GM19193 (cell line): ENCODE measurements around the gene SHANK2.

Experiments used
- POLR2A ChIP-seq: IDR thresholded peaks from 4 replicates; pipeline ENCODE4 v1.6.1; 2011; ENCODE audit not compliant: insufficient read depth, insufficient read length; ENCODE audit errors: extremely low read depth

The SHANK2 gene

GRCh38 chr11:71252269-71252769 is at the start of gene SHANK2:
Gene SHANK2 (minus strand): TSS chr11:71252577. CDS start chr11:71147326, 105,251 bp downstream.
- no peak for TF ChIP-seq POLR2A

- TF ChIP-seq POLR2A, result no peak
Measured at GRCh38 chr11:71301858-71302533, 49.6 kb upstream of the SHANK2 start.

GRCh38 chr11:71301046-71301857 is 48.9 kb upstream of the SHANK2 start:
- TF ChIP-seq POLR2A, result no peak

GRCh38 chr11:71300187-71300586 is 47.8 kb upstream of the SHANK2 start:
- TF ChIP-seq POLR2A, result no peak

- no peak for TF ChIP-seq POLR2A
Measured at GRCh38 chr11:71298761-71299181, 46.4 kb upstream of the SHANK2 start.

- TF ChIP-seq POLR2A, result no peak
Measured at GRCh38 chr11:71298016-71298550, 45.7 kb upstream of the SHANK2 start.

GRCh38 chr11:71294846-71295600 is 42.6 kb upstream of the SHANK2 start:
- TF ChIP-seq POLR2A, result no peak

GRCh38 chr11:71293961-71294782 is 41.8 kb upstream of the SHANK2 start:
- no peak for TF ChIP-seq POLR2A

GRCh38 chr11:71286701-71287643 is 34.6 kb upstream of the SHANK2 start:
- no peak for TF ChIP-seq POLR2A

GRCh38 chr11:71285111-71285510 is 32.7 kb upstream of the SHANK2 start:
- TF ChIP-seq POLR2A, result no peak

GRCh38 chr11:71284525-71285092 is 32.2 kb upstream of the SHANK2 start:
- no peak for TF ChIP-seq POLR2A

- no peak for TF ChIP-seq POLR2A
Measured at GRCh38 chr11:71283971-71284441, 31.6 kb upstream of the SHANK2 start.
